Measurements from ENCODE around the gene HSF5. TPM values are rescaled to one million over a fixed set of nuclear protein-coding genes. Genes with fewer than 3 reads are reported as not detected.
"Not testable (repeated sequence)": the region's sequence is repeated elsewhere in the genome, so short reads cannot be mapped to it uniquely, and the experiment has no call there.

Gene HSF5
- polyA plus RNA-seq, 3 donors, result 0.28 to 0.53 (median 0.51) TPM

DNA sequence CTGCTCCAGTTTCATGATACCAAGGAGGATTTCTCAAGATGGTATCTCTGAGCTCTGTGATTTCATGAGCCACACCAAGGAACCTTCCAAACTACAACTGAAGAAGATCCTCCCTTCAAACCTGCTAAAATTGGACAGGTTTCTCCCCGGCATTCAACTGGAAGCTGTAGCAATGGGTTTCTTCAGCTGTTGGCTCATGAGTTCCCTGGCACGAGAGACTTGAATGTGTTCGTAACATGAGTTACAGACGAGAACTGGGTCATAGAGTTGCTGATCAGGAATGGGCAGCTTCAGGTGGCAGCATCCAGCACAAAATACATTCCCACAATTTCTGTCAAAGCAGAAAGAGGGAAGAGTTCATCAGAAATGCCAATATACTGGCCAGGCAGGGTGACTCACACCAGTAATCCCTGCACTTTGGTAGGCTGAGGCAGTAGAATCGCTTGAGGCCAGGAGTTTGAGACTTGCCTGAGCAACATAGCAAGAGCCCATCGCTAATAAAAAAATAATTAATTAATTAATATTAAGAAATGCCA, 3.4 kb upstream of the HSF5 start:
- no peak for DNase-seq (ENCODE audit: low read depth in 3 of 3, low spot score in 2 of 3)

DNA sequence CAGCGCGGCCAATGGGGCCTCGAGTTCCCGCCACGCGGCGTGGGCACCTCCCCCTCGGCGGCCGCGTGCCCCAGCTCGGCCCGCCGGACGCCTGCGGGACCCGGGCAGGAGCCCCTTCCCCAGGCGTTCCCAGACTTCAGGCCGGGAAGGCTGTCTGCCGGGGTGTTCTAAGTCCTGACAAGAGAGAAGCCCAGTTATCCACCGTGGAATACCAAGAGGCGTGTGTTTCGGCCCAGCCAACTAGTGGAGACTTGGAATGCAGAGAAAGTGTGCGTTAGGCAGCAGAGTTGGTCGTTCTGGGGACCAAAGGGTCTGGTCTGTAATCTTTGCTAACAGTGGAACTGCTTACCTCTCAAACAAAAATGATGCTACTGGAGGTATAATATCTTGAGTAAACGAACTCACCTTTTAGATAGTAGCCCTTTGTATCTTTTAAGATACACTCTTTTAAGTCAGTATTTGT, 251 bp upstream of the HSF5 start:
- no peak for DNase-seq (ENCODE audit: low read depth in 3 of 3, low spot score in 2 of 3)

DNA sequence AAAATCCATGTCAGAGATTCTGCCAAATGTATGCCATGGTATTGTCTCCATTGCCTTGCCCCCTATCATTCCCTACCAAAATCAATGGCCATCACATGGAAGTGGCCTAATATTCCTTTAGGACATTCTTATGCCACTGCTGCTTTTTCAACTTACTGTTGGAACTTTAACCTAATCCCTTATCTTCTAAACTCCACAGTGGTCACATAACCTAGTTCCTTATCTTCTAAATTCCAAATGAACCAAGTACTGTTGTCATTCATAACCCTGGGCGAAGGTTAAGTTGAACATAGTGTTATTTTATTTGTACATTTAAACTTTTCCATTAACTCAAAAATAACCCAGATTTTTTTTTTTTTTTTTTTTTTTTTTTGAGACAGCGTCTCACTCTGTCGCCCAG, 3.6 kb downstream of the HSF5 start:
- no peak for DNase-seq (ENCODE audit: low read depth in 3 of 3, low spot score in 2 of 3)

DNA sequence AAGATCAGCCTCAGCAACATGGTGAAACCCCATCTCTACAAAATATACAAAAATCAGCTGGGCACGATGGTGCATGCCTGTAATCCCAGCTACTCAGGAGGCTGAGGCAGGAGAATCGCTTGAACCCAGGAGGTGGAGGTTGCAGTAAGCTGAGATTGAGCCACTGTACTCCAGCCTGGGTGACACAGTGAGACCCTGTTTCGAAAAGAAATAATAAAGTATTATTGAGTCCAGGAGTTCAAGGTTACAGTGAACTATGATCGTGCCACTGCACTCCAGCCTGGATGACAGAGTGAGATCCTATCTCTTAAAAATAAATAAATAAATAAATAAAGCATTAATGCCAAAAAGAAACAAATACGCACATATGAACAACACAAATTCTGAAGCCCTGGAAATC, 6.4 kb downstream of the HSF5 start:
- not testable (repeated sequence) for DNase-seq (ENCODE audit: low read depth in 3 of 3, low spot score in 2 of 3)

DNA sequence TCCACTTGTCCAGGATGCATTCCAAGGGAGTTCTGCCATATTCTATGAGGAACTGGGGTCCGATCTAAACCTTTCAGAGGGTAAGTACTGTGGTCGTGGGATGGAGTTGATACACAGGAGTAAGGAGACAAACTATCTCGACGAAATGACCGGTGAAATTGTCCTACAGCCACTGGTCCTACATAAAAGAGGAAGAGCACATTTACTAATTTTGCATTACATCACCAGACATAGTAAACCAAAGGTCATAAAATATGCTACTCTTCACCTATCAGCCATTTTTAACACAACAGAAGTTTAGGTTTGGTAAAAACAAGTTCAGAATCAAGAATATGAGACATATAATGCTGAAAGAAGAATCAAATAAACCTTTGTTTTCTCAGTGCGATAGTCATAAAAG, 8.1 kb downstream of the HSF5 start:
- DNase-seq (ENCODE audit: low read depth in 3 of 3, low spot score in 2 of 3), result no peak

DNA sequence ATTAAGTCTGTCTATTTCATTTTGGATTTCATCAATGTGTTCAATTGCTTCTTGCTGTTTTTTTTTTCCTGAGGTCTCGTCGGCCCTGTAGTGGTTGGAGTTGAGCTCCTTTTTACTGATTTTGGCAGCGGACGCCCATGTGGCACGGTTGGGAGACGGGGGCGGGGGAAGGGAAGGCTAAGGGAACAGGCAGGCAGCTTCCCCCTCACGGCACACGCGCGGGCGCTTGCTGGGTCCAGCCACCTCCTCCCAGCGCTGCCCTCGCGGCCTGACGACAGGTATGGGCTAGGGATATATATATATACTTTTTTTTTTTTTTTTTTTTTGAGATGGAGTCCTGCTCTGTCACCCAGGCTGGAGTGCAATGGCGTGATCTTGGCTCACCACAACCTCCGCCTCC, 11.4 kb downstream of the HSF5 start:
- DNase-seq (ENCODE audit: low read depth in 3 of 3, low spot score in 2 of 3), result no peak

DNA sequence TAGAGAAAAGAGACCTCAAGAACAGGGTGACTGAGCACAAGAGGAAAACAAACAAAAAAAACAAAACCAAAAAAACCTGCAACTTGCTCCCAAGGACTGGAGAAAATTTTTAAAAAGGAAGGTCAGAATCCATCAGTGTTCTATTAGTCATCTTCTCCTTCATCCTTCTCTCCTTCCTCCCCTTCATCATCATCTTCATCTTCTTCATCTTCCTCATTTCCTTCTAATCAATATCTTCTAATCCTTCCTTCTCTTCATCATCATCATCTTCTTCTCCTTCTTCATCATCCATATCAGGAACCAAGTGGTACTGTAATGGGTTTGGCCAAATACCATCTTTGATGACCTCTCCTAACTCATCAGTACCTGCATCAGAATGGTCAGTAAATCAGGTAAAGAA, 12.2 kb downstream of the HSF5 start:
- DNase-seq (ENCODE audit: low read depth in 3 of 3, low spot score in 2 of 3), result no peak

DNA sequence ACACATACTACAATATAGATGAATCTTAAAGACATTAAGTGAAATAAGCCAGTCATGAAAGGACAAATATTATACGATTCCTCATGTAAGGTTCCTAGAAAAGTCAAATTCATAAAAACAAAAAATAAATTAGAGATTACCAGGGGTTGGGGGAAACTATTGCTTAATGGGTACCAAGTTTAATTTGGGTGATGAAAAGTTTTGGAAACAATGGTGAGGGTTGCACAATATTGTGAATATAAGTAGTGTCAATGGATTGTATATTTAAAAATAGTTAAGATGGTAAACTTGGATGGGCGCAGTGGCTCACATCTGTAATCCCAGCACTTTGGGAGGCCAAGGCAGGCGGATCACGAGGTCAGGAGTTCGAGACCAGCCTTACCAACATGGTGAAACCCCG, 17.9 kb downstream of the HSF5 start:
- DNase-seq (ENCODE audit: low read depth in 3 of 3, low spot score in 2 of 3), result no peak

DNA sequence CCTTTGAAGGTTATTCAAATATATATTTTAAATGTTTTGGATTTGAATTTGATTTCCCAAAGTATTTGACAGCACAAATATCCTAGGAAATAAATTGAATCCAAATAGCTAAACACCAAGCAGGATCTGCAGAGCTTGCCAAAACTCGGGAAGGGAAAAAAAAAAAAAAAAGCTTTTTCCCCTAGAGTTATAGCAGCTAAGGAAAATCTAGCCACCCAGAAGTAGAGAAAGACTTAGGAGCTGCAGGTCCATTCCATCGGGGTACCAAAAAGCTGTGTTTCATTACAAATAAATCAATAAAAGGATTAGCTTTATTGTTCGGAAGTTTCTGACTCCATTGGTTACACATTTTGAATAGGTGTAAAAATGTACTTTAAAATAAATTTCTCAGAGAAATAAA, 19.3 kb downstream of the HSF5 start:
- no peak for DNase-seq (ENCODE audit: low read depth in 3 of 3, low spot score in 2 of 3)

DNA sequence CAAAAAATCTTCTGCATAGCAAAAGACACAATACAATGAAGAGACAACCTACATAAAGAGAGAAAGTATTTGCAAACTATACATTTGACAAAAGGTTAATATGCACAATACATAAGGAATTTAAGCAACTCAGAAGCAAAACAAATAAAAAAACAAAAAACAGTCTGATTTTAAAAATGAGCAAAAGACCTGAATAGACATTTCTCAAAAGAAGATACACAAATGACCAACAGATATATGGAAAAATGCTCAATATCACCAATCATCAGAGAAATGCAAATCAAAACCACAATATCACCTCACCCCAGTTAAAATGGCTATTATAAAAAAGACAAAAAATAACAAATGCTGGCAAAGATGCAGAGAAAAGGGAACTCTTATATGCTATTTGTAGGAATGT, 32.7 kb downstream of the HSF5 start:
- no peak for DNase-seq (ENCODE audit: low read depth in 3 of 3, low spot score in 2 of 3)

DNA sequence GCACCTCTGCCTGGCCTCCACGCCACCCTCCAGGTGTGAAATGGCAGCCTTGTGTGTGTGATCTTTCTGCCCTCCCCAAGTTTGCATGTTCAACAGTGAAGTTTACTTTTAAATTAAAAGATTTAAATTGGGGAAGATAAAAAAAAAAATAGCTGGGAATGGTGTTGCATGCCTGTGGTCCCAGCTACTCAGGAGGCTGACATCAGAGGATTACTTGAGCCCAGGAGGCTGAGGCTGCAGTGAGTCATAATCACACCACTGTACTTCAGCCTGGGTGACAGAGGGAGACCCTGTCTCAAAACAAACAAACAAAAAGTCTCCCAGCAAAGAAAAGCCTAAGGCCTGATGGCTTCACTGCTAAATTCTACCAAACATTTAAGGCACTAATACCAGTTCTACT, 35.5 kb downstream of the HSF5 start:
- no peak for DNase-seq (ENCODE audit: low read depth in 3 of 3, low spot score in 2 of 3)

DNA sequence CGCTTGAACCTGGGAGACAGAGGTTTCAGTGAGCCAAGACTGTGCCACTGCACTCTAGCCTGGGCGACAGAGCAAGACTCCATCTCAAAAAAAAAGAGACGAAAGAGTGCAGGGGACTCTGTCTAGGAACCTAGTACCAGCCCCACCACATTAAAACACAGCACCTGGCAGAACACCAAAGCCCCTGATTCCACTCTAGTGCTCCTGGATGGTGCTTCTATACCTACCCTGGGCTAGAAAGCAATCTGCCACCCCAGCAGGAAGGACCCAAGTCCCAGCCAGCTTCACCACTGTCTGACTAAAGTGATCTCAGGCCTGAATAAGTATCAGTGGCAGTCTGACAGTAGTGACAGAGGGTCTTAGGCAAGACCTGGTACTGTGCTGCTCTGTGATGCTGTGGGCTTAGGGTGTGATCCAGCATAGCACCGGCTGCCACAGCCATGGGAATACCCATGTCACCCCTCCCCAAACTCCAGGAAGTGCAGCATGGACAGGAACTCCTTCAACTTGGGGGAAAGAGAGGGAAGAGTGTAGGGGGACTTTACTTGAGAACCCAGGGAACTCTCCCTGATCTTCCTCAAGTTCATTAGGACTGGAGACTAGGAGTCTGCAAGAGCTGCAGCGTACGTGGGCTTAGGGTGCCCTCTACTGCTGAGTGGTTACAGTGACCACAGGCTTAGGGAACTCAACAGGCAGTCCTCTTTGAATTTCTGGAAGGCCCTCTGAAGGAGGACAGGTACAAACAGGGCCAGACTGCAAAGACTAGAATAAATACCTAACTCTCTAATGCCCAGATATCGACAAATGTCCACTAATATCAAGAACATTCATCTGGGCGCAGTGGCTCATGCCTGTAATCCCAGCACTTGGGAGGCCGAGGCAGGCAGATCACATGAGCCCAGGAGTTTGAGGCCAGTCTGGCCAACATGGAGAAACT, 40.9 kb downstream of the HSF5 start:
- DNase-seq (ENCODE audit: low read depth in 3 of 3, low spot score in 2 of 3), result peak; percentile 14 to 50 (median 31)

DNA sequence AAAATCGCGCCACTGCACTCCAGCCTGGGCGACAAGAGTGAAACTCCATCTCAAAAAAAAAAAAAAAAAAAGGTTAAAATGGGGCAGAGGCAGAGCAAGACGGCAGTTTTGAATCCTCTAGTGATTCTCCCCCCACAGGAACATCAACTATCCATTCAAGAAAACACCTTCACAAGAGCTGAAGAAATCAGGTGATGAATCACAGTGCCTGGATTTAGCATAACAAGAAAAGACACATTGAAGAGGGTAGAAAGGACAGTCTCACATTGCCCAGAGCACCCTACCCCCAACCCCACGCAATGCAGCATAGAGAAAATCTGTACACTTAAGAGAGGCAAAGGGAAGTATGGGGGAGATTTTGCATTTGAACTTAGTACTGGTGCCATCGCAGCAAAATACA, 42.1 kb downstream of the HSF5 start:
- DNase-seq (ENCODE audit: low read depth in 3 of 3, low spot score in 2 of 3), result no peak

DNA sequence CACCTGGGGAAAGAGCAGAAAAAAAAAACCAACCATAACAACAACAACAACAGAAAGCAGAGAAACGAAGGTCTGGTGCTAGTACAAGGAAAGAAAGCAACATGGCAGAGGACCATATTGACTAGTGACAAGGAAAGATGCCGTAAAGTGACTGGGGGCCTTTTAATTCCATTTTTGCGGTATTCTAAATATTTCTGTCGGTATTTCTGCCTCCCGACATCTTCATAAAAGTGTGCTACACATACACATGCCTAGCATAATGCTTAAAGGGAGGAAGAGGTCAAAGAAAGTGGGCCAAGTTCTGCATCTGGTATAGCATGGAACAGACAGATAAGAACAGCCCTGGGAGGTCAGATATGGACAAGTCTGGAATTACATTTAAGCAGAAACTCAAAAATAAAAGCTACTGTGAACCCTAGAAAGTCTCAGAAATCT, 51.4 kb downstream of the HSF5 start:
- no peak for DNase-seq (ENCODE audit: low read depth in 3 of 3, low spot score in 2 of 3)

DNA sequence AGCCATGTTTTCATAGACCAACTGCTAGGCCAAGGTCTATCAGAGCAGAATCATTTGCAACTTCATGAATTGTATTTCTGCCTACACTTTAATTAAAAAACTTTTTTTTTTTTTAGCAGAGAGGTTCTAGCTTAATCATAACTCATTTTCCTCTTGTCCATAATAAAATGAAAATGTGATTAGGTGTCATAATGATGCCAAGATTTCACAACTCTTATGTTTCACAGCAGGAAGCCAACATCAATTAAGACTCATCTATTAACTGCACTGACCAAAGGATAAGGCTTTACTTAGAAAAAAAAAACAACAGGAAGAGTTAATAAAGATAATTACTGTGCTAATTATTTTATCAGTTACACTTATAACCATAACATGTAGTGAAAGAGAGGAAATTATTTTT, 52.0 kb downstream of the HSF5 start:
- no peak for DNase-seq (ENCODE audit: low read depth in 3 of 3, low spot score in 2 of 3)

DNA sequence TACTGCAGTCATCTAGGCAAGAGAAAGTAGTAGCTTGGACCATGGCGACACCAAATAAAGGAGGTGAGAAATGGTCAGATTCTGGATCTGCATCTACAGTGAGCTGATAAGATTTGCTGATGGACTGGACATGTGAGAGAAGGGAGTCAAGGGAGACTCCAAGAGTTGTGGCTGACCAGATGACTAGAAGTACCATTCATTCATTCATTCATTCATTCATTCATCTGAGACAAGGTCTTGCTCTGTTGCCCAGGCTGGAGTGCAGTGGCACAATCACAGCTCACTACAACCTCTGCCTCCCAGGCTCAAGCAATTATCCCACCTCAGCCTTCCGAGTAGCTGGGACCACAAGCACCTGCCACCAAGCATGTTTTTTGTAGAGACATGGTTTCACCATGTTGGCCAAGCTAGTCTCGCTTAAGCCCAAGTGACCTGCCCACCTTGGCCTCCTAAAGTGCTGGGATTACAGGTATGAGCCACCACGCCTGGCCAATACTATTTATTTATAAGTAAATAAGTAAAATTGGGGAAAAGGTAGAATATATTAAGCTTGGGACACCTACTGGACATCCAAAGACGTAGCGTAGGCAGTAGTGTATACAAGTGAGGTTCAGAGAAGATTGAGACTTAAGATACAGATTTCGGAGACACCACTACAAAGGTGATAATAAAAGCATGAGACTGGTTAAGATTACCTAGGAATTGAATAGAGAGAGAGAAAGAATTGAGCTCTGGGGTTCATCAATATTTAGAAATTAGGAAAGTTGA, 55.2 kb downstream of the HSF5 start:
- no peak for DNase-seq (ENCODE audit: low read depth in 3 of 3, low spot score in 2 of 3)

DNA sequence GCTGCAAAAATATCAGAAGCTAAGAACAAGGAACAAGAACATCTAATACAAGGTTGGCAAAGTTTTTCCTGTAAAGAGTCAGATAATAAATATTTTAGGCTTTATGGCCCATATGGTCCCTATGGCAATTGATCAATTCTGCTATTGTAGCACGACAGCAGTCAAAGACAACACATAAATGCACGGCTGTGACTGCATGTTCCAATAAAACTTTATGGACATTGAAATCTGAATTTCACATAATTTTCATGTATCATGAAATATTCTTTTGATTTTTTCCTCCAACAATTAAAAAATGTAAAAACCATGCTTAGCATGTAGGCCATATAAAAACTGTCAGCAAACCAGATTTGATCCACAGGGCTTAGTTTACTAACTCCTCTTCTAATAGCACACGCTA, 60.4 kb downstream of the HSF5 start:
- DNase-seq (ENCODE audit: low read depth in 3 of 3, low spot score in 2 of 3), result no peak

DNA sequence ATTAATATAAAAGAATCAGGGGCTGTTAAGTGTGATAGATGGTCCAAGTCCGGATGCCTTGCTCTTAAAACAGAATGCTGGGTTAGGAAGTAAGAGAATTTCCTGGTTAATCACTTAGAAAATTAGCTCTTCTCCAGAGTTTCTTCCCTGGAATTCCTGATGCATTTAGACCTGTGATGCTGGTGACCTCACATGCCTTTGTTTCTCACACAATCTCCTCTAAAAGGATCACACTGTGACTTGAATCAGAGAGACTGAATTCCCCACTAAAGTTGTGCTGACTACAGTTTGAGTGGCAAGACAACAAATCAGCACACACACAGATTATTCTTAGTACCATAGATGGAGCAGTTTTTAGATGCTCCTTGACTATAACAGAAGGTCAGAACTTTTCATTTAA, 66.5 kb downstream of the HSF5 start:
- DNase-seq (ENCODE audit: low read depth in 3 of 3, low spot score in 2 of 3), result no peak

DNA sequence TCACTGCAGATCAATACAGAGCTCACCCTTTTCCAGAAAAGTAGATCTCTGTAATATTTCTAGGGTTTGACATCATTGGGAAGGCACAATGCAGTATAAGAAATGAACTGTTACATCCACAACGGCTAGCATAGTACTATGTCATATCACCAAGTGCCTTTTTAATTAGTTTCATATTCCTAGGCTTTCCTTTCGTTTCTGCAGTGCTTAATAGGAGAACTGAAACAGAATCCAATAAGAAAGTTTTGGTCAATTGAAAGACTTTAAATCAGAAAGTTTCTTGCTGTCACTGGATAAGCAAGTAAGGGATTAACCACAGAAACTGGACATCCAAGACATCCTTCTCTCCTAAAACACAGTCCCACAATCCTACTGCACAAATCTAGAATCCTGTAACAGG, 67.4 kb downstream of the HSF5 start:
- no peak for DNase-seq (ENCODE audit: low read depth in 3 of 3, low spot score in 2 of 3)

DNA sequence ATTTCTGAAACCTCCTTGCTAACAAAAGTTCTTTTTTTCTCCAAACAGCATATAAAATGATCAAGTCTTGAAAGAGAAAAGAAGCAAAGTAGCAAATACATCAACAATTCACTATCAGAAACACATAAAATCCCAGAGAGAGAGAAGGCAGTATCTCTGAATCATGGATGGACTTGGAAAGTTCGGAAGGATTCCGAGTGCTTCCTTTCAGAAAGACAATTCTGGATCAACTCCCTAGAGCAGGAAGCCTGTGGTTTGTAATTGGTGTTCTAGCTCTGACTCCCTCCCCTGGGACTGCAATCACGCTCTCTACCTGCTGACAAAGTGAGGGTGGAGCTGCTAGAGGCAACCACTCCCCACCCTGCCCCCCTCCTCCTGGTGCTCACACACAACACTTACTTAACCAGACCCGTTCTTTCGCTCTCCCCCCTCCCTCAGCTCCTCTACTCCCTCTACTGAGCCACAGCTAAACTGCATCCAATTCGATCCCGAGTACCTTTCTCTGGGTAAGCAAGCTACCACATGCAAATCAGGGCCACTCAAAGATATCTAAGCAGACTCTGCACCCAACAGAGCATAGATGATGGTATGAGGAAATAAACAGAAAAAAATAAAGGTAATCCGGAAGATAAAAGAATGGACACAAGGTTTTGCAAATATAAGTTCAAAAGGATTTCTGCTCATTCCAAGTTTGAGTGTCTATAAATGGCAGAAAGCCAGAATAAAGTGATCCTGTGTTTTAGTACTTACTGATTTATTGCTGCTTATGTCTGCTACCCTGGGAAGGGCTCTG, 70.7 kb downstream of the HSF5 start, which contains the start of gene RNF43:
TSS of gene RNF43 (minus strand) at position 235 of the 793 bp plus-strand sequence. CDS start 1,957 bp downstream, outside the sequence.
- peak; percentile 83 to 88 (median 88) for DNase-seq (ENCODE audit: low read depth in 3 of 3, low spot score in 2 of 3)

DNA sequence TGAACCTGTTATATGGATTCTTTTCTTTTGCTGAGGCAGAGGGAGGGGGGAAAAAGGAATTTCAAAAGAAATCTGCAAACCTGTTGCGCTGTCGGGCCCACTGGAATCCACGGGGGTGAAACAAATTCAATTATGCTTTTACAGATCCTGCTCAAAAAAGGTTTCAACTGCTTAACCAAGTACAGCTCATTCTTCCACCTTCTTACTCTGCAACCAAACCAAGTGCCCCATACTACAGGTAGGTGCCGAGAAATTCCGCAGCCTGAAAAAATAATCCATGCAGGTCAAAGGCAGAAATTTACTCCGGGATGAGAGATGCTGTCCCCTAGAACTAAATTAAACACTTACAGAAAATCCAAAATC, 71.3 kb downstream of the HSF5 start:
- no peak for DNase-seq (ENCODE audit: low read depth in 3 of 3, low spot score in 2 of 3)

Measured in right renal cortex interstitium (tissue), 3 donors.